ENCODE data around the gene NDUFB8. TPM values are rescaled to one million over a fixed set of nuclear protein-coding genes. Genes with fewer than 3 reads are reported as not detected.
A peak's percentile ranks its signal among the peaks of the same experiment; 100 is the strongest.

The NDUFB8 gene
- total and polyA plus RNA-seq, 4 donors, result 72.4 to 297 (median 199) TPM

DNA sequence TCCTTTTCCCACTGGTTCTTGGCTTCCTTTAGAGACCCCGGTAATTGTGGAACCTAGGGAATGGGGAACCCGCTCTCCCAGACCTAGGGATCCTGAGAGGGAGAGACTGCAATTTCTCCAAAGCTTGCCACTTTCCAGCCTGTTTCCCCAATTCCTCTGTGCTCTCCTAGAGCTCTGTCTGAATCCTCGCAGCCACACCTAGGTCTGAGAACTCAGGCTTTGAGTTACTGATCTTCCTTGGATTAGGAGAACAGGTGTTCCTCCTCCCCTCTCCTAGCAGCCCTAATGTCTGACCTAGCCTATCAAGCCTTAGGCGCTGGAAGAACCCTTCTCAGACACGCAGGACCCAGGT is 46.9 kb downstream of the NDUFB8 start:
- peaks cover 0 to 13% (median 8%) of the 10 kb centered on the region in 4 donors for H3K36me3 ChIP-seq (ENCODE audit: control insufficient read depth in 4 of 4, insufficient read depth in 3 of 4, low read depth in 1 of 4, low read length in 3 of 4)
- H3K9ac ChIP-seq (ENCODE audit: low read depth in 1 of 2, low read length in 2 of 2), result no peak overlapping the region
- no peak overlapping the region for H3K4me3 ChIP-seq (ENCODE audit: low read depth in 1 of 3, low read length in 3 of 3)
- TF ChIP-seq, protein P1, sequence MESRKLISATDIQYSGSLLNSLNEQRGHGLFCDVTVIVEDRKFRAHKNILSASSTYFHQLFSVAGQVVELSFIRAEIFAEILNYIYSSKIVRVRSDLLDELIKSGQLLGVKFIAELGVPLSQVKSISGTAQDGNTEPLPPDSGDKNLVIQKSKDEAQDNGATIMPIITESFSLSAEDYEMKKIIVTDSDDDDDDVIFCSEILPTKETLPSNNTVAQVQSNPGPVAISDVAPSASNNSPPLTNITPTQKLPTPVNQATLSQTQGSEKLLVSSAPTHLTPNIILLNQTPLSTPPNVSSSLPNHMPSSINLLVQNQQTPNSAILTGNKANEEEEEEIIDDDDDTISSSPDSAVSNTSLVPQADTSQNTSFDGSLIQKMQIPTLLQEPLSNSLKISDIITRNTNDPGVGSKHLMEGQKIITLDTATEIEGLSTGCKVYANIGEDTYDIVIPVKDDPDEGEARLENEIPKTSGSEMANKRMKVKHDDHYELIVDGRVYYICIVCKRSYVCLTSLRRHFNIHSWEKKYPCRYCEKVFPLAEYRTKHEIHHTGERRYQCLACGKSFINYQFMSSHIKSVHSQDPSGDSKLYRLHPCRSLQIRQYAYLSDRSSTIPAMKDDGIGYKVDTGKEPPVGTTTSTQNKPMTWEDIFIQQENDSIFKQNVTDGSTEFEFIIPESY (IDR thresholded peaks at IDR 0.05), result no peak
- no peak overlapping the region for H3K27ac ChIP-seq (ENCODE audit: low read depth in 1 of 2, low read length in 2 of 2)
- 44% methylated on average over 5 of the region's 5 CpGs for WGBS
- H3K4me1 ChIP-seq (ENCODE audit: control insufficient read depth in 4 of 4, insufficient read depth in 4 of 4, low read length in 3 of 4), result peaks cover 3 to 20% (median 13%) of the 10 kb centered on the region in 4 donors
- H3K9me3 ChIP-seq (ENCODE audit: control insufficient read depth in 4 of 4, low read length in 3 of 4), result no peaks in the 10 kb centered on the region
- no peak for DNase-seq (ENCODE audit: low spot score)
- peaks cover 0 to 2% (median 0%) of the 10 kb centered on the region in 4 donors for H3K27me3 ChIP-seq (ENCODE audit: control insufficient read depth in 4 of 4, insufficient read depth in 4 of 4, low read length in 3 of 4)

DNA sequence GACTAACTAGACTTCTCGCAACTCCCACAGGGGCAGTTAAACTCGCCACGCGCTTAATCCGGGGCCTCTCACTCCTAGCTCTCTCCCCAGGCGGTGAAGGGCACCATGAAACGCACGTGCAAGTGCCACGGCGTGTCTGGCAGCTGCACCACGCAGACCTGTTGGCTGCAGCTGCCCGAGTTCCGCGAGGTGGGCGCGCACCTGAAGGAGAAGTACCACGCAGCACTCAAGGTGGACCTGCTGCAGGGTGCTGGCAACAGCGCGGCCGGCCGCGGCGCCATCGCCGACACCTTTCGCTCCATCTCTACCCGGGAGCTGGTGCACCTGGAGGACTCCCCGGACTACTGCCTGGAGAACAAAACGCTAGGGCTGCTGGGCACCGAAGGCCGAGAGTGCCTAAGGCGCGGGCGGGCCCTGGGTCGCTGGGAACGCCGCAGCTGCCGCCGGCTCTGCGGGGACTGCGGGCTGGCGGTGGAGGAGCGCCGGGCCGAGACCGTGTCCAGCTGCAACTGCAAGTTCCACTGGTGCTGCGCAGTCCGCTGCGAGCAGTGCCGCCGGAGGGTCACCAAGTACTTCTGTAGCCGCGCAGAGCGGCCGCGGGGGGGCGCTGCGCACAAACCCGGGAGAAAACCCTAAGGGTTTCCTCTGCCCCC is 47.4 kb downstream of the NDUFB8 start:
- TF ChIP-seq RAD21 (IDR thresholded peaks at IDR 0.05) (peak; percentile 43 to 64), EGR1 (IDR thresholded peaks at IDR 0.05; ENCODE audit: low read depth in 2 of 2) (no peak)
- TF ChIP-seq, protein P2, sequence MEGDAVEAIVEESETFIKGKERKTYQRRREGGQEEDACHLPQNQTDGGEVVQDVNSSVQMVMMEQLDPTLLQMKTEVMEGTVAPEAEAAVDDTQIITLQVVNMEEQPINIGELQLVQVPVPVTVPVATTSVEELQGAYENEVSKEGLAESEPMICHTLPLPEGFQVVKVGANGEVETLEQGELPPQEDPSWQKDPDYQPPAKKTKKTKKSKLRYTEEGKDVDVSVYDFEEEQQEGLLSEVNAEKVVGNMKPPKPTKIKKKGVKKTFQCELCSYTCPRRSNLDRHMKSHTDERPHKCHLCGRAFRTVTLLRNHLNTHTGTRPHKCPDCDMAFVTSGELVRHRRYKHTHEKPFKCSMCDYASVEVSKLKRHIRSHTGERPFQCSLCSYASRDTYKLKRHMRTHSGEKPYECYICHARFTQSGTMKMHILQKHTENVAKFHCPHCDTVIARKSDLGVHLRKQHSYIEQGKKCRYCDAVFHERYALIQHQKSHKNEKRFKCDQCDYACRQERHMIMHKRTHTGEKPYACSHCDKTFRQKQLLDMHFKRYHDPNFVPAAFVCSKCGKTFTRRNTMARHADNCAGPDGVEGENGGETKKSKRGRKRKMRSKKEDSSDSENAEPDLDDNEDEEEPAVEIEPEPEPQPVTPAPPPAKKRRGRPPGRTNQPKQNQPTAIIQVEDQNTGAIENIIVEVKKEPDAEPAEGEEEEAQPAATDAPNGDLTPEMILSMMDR (IDR thresholded peaks at IDR 0.05; ENCODE audit: low read depth, low read length, missing input control), result peak; percentile 67
- Histone ChIP-seq H3K4me1 (ENCODE audit: control insufficient read depth in 4 of 4, insufficient read depth in 4 of 4, low read length in 3 of 4) (peaks cover 3 to 20% (median 13%) of the 10 kb centered on the region in 4 donors), H3K27me3 (ENCODE audit: control insufficient read depth in 4 of 4, insufficient read depth in 4 of 4, low read length in 3 of 4) (peaks cover 0 to 2% (median 0%) of the 10 kb centered on the region in 4 donors), H3K9me3 (ENCODE audit: control insufficient read depth in 4 of 4, low read length in 3 of 4) (no peaks in the 10 kb centered on the region), H3K27ac (ENCODE audit: low read depth in 1 of 2, low read length in 2 of 2) (no peak overlapping the region), H3K36me3 (ENCODE audit: control insufficient read depth in 4 of 4, insufficient read depth in 3 of 4, low read depth in 1 of 4, low read length in 3 of 4) (peaks cover 0 to 8% (median 4%) of the 10 kb centered on the region in 4 donors), H3K4me3 (ENCODE audit: low read depth in 1 of 3, low read length in 3 of 3) (peak overlapping the region; percentile 48 to 65 (median 52)), H3K9ac (ENCODE audit: low read depth in 1 of 2, low read length in 2 of 2) (no peak overlapping the region)
- WGBS, result under 1% methylated on average over 59 of the region's 59 CpGs
- peak; percentile 69 for DNase-seq (ENCODE audit: low spot score)

DNA sequence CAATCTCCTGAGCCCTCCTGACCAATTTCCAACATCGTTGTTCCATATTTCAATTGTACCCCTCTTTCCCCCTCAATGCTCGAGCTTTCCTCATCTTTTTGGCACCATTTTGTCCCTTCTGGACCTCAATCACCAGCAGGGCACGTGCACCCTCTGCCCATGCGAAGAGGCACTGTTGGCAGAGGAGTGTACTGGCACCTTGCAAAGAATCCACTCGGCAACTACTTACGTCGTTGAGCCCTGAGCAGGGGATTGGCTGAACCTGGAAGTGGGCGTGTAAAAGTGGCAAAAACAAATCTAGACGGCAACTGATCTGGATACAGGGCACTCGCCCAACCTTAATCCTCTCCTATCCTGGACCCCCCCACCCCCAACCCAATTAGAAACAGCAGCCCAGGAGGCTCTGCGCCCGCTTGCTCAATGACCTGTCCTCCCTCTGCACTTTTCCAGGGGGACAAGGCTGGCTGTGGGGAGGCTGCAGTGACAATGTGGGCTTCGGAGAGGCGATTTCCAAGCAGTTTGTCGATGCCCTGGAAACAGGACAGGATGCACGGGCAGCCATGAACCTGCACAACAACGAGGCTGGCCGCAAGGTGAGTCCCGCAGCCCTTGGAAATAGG is 48.1 kb downstream of the NDUFB8 start:
- peak; percentile 68 for TF ChIP-seq SP1 (IDR thresholded peaks at IDR 0.05)
- TF ChIP-seq, protein P3, sequence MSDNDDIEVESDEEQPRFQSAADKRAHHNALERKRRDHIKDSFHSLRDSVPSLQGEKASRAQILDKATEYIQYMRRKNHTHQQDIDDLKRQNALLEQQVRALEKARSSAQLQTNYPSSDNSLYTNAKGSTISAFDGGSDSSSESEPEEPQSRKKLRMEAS (IDR thresholded peaks at IDR 0.05), result peak; percentile 46
- peak in 1 of 2 donors; percentile 23 for TF ChIP-seq HNF4A (conservative IDR thresholded peaks at IDR 0.05)
- TF ChIP-seq YY1 (IDR thresholded peaks at IDR 0.05), result peak; percentile 36
- TF ChIP-seq NR2F2 (IDR thresholded peaks at IDR 0.05), result no peak
- Histone ChIP-seq H3K36me3 (ENCODE audit: control insufficient read depth in 4 of 4, insufficient read depth in 3 of 4, low read depth in 1 of 4, low read length in 3 of 4) (peaks cover 0 to 5% (median 1%) of the 10 kb centered on the region in 4 donors), H3K9ac (ENCODE audit: low read depth in 1 of 2, low read length in 2 of 2) (no peak overlapping the region), H3K27ac (ENCODE audit: low read depth in 1 of 2, low read length in 2 of 2) (no peak overlapping the region), H3K4me3 (ENCODE audit: low read depth in 1 of 3, low read length in 3 of 3) (peak overlapping the region in 2 of 3 donors; percentile 48 to 65), H3K4me1 (ENCODE audit: control insufficient read depth in 4 of 4, insufficient read depth in 4 of 4, low read length in 3 of 4) (peaks cover 3 to 20% (median 13%) of the 10 kb centered on the region in 4 donors), H3K9me3 (ENCODE audit: control insufficient read depth in 4 of 4, low read length in 3 of 4) (no peaks in the 10 kb centered on the region), H3K27me3 (ENCODE audit: control insufficient read depth in 4 of 4, insufficient read depth in 4 of 4, low read length in 3 of 4) (peaks cover 0 to 2% (median 0%) of the 10 kb centered on the region in 4 donors)
- WGBS, result 2% methylated on average over 19 of the region's 19 CpGs
- DNase-seq (ENCODE audit: low spot score), result peak; percentile 88

Measured in liver (tissue), 9 donors.